ENCODE results near the gene BCL10.

DNA sequence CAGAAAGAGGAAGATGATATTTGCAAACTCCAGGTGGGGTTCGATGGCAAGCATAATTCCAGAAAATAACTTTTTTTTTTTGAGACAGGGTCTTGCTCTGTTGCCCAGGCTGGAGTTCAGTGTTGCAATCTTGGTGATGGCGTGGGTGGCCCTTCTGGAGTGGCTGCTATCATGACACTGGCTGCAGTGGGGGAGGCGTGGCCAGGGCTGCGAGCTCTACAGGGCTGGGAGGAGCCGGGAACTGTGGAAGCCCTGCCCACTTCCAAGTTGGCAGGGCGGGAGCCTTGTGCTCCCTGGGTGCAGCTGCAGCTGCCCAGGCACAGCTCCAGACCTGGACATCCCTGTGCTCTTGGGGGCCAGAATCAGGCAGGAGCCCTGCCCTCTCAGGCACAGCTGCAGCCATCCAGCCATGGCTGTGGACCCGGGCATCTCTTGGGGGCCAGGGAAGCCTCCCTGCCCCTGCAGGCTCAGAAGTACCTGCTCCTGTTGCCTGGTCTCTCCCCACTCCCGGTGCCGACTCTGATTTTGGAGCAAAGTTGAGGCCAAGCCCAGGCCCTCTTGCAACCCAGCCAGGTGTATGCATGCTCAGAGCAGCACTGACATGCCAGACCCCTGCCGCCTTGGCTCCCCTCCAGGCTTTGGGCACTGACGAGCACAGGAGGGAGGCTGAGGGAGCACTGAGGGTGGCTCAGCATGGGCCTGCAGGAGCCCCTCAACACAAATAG lies 7.2 kb upstream of the BCL10 start:
- TF ChIP-seq, protein P1, sequence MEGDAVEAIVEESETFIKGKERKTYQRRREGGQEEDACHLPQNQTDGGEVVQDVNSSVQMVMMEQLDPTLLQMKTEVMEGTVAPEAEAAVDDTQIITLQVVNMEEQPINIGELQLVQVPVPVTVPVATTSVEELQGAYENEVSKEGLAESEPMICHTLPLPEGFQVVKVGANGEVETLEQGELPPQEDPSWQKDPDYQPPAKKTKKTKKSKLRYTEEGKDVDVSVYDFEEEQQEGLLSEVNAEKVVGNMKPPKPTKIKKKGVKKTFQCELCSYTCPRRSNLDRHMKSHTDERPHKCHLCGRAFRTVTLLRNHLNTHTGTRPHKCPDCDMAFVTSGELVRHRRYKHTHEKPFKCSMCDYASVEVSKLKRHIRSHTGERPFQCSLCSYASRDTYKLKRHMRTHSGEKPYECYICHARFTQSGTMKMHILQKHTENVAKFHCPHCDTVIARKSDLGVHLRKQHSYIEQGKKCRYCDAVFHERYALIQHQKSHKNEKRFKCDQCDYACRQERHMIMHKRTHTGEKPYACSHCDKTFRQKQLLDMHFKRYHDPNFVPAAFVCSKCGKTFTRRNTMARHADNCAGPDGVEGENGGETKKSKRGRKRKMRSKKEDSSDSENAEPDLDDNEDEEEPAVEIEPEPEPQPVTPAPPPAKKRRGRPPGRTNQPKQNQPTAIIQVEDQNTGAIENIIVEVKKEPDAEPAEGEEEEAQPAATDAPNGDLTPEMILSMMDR (IDR thresholded peaks at IDR 0.05): no peak
- no peak for TF ChIP-seq POLR2A (IDR thresholded peaks at IDR 0.05)

All from uterus (tissue), 2 donors.